ENCODE results near the gene TNS1. TPM values are rescaled to one million over a fixed set of nuclear protein-coding genes. Genes with fewer than 3 reads are reported as not detected.

Gene TNS1
- total and polyA plus RNA-seq, 9 of the 15 experiments (the other 6 are each of a cell fraction or from before 2014, with no cell fraction given), result 0.13 to 2.7 (median 0.77) TPM

- H3K9ac ChIP-seq (ENCODE audit: insufficient read depth in 1 of 2, low read depth in 2 of 2, low read length in 2 of 2), result no peak overlapping the region
- H3K4me1 ChIP-seq (replicated peaks in 1 of 2; ENCODE audit: control insufficient read depth in 2 of 2, insufficient read depth in 2 of 2, low read length in 2 of 2), result no peaks in the 10 kb centered on the region; a peak in 1 of 5 replicates
- intact Hi-C loops (cut with micrococcal nuclease) (no loop called here), in situ Hi-C loops (cut with MboI) (no loop called here)
- no TSS peak for BruUV-seq (replicated peaks)
- no peaks in the 10 kb centered on the region for H3K9me3 ChIP-seq (replicated peaks; ENCODE audit: control insufficient read depth, insufficient read depth, low read depth, low read length)
- H3K4me3 ChIP-seq, result no peak overlapping the region
- no peak for FAIRE-seq
- no peaks in the 10 kb centered on the region for H3K36me3 ChIP-seq (ENCODE audit: control insufficient read depth, insufficient read depth, low read length)
- no peaks in the 10 kb centered on the region for H4K20me1 ChIP-seq (replicated peaks; ENCODE audit: control insufficient read depth, insufficient read depth, low read length)
- H2AFZ ChIP-seq (ENCODE audit: low read depth, low read length), result no peak overlapping the region
- peaks cover 0 to 14% of the 10 kb centered on the region in 2 experiments; a peak in 2 of 5 replicates for H3K27me3 ChIP-seq (ENCODE audit: control insufficient read depth in 2 of 2, insufficient read depth in 2 of 2, low read length in 2 of 2)
- ChIA-PET CTCF (ENCODE audit: low intra/inter-chr PET ratio) (no interaction called here), POLR2A (no interaction called here)
- ATAC-seq, result no peak
- no peaks in the 10 kb centered on the region for H3K79me2 ChIP-seq (ENCODE audit: control insufficient read depth, insufficient read depth, low read length)
- DNase-seq (ENCODE audit: extremely low read depth in 1 of 4, low spot score in 3 of 4), result no peak
- H3K4me2 ChIP-seq (ENCODE audit: insufficient read depth, low read length), result no peak overlapping the region
- 0% methylated on average over 6 of the region's 6 CpGs for WGBS (ENCODE audit: insufficient coverage, low coverage, missing lambda C conversion rate)
- no peaks in the 10 kb centered on the region for H3K9me1 ChIP-seq (ENCODE audit: control insufficient read depth, insufficient read depth, low read length)
- no peak overlapping the region for H3K27ac ChIP-seq (ENCODE audit: extremely low read depth, low read depth, low read length)
- TF ChIP-seq DMBX1 (CRISPR knock-in tag; IDR thresholded peaks at IDR 0.05; ENCODE audit: borderline replicate concordance) (no peak), KAT2B (IDR thresholded peaks at IDR 0.05; ENCODE audit: low read depth, low read length) (no peak), PRDM10 (IDR thresholded peaks at IDR 0.05; ENCODE audit: partially characterized antibody) (peak; percentile 45), USF2 (CRISPR knock-in tag; IDR thresholded peaks at IDR 0.05) (no peak)
Measured at GRCh38 chr2:218003981-218004419, 1.2 kb upstream of the TNS1 start.

Data from K562 (cell line).